Activated T-cell treated with anti-CD3 and anti-CD28 coated beads, Interleukin-2, amount 50 U/mL, for 72 hours (primary cell): ENCODE measurements around the gene TMC3. TPM values are rescaled to one million over a fixed set of nuclear protein-coding genes. Genes with fewer than 3 reads are reported as not detected.

ENCODE experiments used
- ATAC-seq, 2 donors: fragments of 150-1000 bp; cut with Tn5 transposase; replicated peaks in 1 of 2; 2 replicates each; pipeline ENCODE4 v1.10.0; 2021; ENCODE audit warnings: moderate library complexity in 2 of 2, mild to moderate bottlenecking in 1 of 2
- DNase-seq, 2 donors: peaks; one replicate each; pipeline ENCODE4 v3.0.0; 2021 to 2022; ENCODE audit warnings: mixed read lengths in 1 of 2
- H3K27ac Mint-ChIP-seq: one replicate; pipeline ENCODE4 v1.8.0; 2022; ENCODE audit warnings: mild to moderate bottlenecking, moderate library complexity, mixed read lengths
- H3K27me3 Mint-ChIP-seq: one replicate; pipeline ENCODE4 v1.8.0; 2022; ENCODE audit warnings: low read depth, mixed read lengths
- H3K36me3 Mint-ChIP-seq, 2 donors: one replicate each; pipeline ENCODE4 v1.8.0; 2022; ENCODE audit warnings: mixed read lengths in 2 of 2, mild to moderate bottlenecking in 1 of 2; ENCODE audit not compliant: insufficient read depth in 2 of 2
- H3K4me1 Mint-ChIP-seq: one replicate; pipeline ENCODE4 v1.8.0; 2022; ENCODE audit warnings: low read depth, mixed read lengths
- H3K4me3 Mint-ChIP-seq, 2 donors: one replicate each; pipeline ENCODE4 v1.8.0; 2022; ENCODE audit warnings: mild to moderate bottlenecking in 2 of 2, mixed read lengths in 2 of 2, moderate library complexity in 2 of 2
- H3K9me3 Mint-ChIP-seq, 2 donors: one replicate each; pipeline ENCODE4 v1.8.0; 2022; ENCODE audit warnings: mixed read lengths in 2 of 2
- total RNA-seq, 2 donors: library from RNA; stranded (reverse); gene quantifications; one replicate each; pipeline ENCODE4 v1.2.3, GENCODE V29; 2022

Gene TMC3
- total RNA-seq, 2 donors from 2014 or later = not detected

DNA sequence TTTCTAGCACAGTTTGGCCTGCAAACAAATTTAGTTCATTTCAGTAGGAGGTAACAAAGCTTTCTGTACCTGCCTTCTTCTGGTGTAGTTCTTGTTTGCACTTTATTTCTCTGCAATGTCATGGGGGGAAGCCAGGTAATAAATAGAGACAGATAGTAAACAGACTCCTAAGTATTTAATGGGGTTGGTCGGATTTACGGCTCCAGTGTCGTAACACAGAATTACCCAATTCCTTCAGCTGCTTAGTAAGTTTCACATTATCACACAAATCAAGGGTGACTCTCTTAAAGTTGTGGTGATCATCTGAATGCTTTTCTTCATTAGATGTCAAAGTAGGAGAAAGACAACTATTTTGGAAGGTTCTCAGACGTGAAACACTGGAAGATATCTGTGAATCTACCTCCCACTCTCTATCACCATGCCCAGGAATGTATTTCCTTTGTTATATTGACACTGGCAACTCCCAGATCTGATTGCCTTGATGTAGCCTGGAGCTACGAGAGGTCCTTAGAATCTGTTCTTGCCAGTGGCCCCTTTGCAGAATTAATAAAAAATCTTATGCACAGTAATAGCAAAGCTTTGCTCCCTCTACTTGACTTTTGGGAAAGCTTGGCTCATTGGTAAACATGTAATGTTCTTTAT lies 25.0 kb upstream of the TMC3 start:
- no peak for DNase-seq
- H3K27ac Mint-ChIP-seq = no peak overlapping the region

DNA sequence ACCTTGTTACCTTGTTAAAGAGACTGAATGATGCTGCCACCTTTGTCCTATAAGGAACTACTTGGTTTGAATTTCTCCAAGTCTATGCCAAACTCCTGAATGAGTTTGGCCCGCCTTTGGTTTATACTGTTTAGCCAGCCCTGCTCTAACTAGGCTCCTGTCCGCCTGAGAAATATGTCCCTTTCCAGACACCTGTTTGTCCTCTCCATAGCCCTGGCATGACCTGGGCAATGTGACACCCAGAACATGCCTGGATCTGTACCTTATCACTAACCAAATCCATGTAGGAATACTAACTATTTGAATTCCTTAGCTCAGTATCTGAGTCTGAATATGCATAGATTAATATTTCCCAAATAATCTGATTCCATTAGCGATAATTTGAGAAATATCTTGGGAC lies 24.4 kb upstream of the TMC3 start:
- H3K4me1 Mint-ChIP-seq = no peaks in the 10 kb centered on the region
- ATAC-seq = no peak
- no peak overlapping the region for H3K27ac Mint-ChIP-seq

More for the DNA sequence above, 25.0 kb upstream of the TMC3 start:
- H3K4me1 Mint-ChIP-seq = no peaks in the 10 kb centered on the region
- ATAC-seq = no peak
- H3K4me3 Mint-ChIP-seq = no peak overlapping the region
- H3K9me3 Mint-ChIP-seq = no peaks in the 10 kb centered on the region
- H3K27me3 Mint-ChIP-seq = no peaks in the 10 kb centered on the region
- H3K36me3 Mint-ChIP-seq = no peaks in the 10 kb centered on the region

DNA sequence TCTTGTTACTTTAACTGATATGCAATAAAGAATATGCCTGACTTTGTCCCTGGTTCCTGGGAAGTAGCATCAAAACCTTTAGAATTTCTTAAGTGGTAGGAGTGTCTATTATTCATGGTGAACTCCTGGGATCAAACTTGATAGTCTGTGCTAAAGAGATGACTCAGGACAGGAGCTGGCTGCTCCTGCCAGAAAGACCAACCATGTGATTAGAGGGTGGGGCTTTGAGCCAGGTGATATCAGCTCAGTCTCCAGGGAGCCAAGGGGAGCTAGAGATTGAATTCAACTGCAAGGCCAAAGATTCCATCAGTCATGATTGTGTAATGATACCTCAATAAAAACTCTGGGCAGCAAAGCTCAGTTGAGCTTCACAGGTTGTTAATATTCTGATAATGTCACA lies 20.6 kb upstream of the TMC3 start:
- Mint-ChIP-seq H3K27me3 (no peaks in the 10 kb centered on the region), H3K4me3 (no peak overlapping the region), H3K27ac (no peak overlapping the region), H3K9me3 (no peaks in the 10 kb centered on the region), H3K36me3 (no peaks in the 10 kb centered on the region), H3K4me1 (no peaks in the 10 kb centered on the region)
- ATAC-seq (no peak), DNase-seq (no peak)

More for the DNA sequence above, 24.4 kb upstream of the TMC3 start:
- Mint-ChIP-seq H3K27me3 (no peaks in the 10 kb centered on the region), H3K4me3 (no peak overlapping the region), H3K36me3 (no peaks in the 10 kb centered on the region), H3K9me3 (no peaks in the 10 kb centered on the region)
- DNase-seq = no peak

DNA sequence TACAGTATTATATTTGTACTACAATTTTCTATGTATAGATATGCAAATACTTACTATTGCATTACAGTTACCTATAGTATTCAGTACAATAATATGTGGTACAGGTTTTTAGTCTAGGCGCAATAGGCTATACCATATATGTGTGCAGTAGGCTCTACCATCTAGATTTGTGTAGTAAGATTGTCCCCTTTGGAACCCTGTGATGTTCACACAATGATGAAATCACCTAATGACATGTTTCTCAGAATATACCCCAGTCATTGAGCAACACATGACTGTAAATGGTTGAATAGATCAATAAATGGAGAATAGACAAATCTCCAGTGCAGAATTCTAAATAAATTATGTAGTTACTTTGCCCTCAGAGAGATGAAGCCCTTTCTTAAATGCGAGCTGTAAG lies 17.6 kb upstream of the TMC3 start:
- Mint-ChIP-seq H3K36me3 (no peaks in the 10 kb centered on the region), H3K9me3 (no peaks in the 10 kb centered on the region), H3K4me1 (no peaks in the 10 kb centered on the region), H3K4me3 (no peak overlapping the region), H3K27ac (no peak overlapping the region), H3K27me3 (no peaks in the 10 kb centered on the region)
- no peak for DNase-seq
- ATAC-seq = no peak

DNA sequence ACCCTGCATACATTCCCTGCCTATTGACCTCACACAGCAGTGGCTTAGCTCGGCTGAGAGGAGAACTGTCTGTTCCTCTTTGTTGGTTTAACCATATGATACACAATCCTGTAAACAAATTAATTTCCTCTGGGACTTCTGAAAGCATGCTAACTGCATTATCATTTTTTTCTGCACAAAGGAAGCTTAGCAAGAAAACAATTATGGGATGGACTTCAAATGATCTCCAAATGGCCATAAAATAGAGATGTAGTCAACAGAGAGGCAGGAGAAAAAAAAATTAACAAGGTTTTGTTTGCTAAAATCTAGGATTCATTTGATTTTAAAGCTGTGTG lies 14.4 kb upstream of the TMC3 start:
- no peaks in the 10 kb centered on the region for H3K9me3 Mint-ChIP-seq
- no peak overlapping the region for H3K4me3 Mint-ChIP-seq
- ATAC-seq = no peak

DNA sequence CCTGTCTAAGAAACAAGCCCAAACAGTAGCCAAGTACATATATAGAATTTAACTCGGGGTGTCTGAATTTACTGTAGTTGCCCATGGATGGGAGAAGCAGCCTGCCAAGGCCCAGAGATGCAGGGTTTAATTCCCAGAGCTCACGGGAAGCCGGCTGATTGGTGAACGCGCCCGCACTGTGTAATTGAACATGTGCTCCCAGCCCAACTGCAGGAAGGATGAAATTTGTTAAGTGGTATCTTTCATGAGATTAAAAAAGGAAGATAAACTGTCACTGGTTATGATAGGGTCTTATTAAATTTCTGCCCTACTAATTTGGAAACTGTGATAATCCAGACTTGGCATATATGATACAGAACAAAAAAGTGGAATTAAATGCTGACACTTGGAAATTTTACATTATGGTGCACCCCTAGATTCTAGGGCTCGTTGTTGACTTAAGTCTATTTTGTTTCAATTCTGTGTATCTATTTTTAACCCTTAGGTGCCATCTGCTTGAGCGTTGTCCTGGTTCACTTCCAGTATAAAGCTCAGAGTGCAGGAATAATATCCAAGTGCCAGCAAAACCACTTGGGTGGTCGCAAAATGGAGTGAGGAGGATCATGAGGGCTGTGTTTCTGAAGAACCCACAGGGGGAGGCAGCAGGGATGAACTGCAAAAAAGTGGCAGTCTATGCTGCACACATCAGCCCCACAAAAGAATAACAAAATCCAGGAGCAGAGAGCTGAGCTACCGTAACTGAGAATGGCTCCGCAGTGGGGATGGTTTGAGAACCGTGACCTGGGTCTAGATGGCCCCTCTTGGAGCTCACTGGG lies 13.8 kb upstream of the TMC3 start:
- ATAC-seq = no peak
- no peaks in the 10 kb centered on the region for H3K4me1 Mint-ChIP-seq
- no peaks in the 10 kb centered on the region for H3K9me3 Mint-ChIP-seq

More for the DNA sequence above, 14.4 kb upstream of the TMC3 start:
- H3K36me3 Mint-ChIP-seq = peaks cover 0 to 1% of the 10 kb centered on the region in 2 donors
- H3K27ac Mint-ChIP-seq = no peak overlapping the region
- no peaks in the 10 kb centered on the region for H3K4me1 Mint-ChIP-seq
- H3K27me3 Mint-ChIP-seq = no peaks in the 10 kb centered on the region
- DNase-seq = no peak

DNA sequence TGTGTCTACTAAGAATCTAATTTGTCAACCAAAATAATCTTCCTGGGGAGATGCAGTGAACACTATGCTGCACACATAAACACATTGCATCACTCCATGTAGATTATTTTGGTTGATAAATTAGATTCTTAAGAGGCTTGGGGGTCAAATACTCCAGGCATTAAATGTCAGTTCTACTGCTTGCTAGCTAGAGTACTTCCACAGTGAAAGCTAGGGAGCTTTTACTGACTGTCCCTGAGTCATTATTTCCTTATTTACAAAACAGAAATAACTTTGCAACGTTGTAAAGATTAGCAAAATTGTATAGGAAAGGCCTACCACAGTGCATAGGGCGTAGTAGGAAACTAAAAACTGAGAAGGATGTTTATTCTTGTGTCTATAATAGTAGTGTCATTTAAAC lies 12.9 kb upstream of the TMC3 start:
- DNase-seq (no peak), ATAC-seq (no peak)
- Mint-ChIP-seq H3K9me3 (no peaks in the 10 kb centered on the region), H3K27ac (no peak overlapping the region), H3K4me3 (no peak overlapping the region), H3K36me3 (peaks cover 0 to 1% of the 10 kb centered on the region in 2 donors), H3K27me3 (no peaks in the 10 kb centered on the region), H3K4me1 (no peaks in the 10 kb centered on the region)

More for the DNA sequence above, 13.8 kb upstream of the TMC3 start:
- H3K4me3 Mint-ChIP-seq = no peak overlapping the region
- H3K36me3 Mint-ChIP-seq = peaks cover 0 to 1% of the 10 kb centered on the region in 2 donors
- H3K27ac Mint-ChIP-seq = no peak overlapping the region
- no peak for DNase-seq
- H3K27me3 Mint-ChIP-seq = no peaks in the 10 kb centered on the region

DNA sequence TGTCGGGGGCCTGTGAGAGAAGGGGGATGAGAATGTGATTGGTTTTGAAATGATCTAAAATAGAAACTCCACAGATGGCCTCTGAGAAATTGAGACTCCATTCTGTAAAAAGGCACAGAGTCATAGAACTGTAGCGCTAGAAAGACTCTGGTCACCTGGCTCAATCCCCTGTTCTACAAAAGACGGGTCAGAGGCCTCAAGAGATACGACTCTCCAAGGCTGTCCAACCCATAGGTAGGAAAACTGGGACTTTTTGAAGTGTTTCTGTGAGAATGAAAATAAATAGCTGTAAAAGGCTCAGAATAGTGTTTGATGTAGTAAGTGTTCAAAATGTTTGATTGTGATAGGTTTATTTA lies 11.7 kb upstream of the TMC3 start:
- DNase-seq (no peak), ATAC-seq (no peak)
- H3K36me3 Mint-ChIP-seq = peaks cover 0 to 1% of the 10 kb centered on the region in 2 donors
- no peaks in the 10 kb centered on the region for H3K4me1 Mint-ChIP-seq
- no peaks in the 10 kb centered on the region for H3K27me3 Mint-ChIP-seq
- peaks cover 0 to 3% of the 10 kb centered on the region in 2 donors for H3K9me3 Mint-ChIP-seq
- H3K4me3 Mint-ChIP-seq = no peak overlapping the region
- no peak overlapping the region for H3K27ac Mint-ChIP-seq

DNA sequence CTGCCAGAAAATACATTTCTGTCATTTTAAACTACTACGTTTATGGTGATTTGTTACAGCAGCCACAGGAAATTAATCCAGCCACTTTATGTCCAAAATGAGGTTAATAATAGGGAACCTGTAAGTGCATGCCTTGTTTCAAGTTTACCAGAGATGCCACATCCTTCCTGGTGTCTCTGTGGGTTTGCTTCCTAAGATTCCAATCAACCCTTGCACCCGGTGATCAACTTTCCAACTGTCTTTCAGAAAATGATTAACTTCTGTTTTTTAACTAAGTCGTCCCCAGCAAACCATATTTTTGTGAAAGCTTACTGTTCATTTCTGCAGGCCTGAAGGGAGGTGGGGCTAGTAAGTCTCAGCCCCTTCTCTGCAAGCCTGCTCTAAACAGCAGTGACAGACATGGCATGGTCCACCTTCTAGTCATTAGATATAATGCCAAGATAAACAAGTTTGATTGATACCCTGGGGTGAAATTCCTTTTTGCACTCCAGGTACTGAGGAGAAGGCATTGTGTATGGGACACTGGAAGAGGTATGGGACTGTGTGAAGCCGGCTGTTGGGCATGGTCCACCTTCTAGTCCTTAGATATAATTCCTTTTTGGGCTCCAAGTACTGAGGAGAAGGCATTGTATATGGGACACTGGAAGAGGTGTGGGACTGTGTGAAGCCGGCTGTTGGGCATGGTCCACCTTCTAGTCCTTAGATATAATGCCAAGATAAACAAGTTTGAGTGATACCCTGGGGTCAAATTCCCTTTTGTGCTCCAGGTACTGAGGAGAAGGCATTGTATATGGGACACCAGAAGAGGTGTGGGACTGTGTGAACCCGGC lies 11.1 kb upstream of the TMC3 start:
- H3K9me3 Mint-ChIP-seq = peaks cover 0 to 3% of the 10 kb centered on the region in 2 donors
- no peaks in the 10 kb centered on the region for H3K27me3 Mint-ChIP-seq
- H3K27ac Mint-ChIP-seq = no peak overlapping the region
- ATAC-seq = no peak
- peaks cover 0 to 1% of the 10 kb centered on the region in 2 donors for H3K36me3 Mint-ChIP-seq
- no peak overlapping the region for H3K4me3 Mint-ChIP-seq
- no peaks in the 10 kb centered on the region for H3K4me1 Mint-ChIP-seq
- no peak for DNase-seq

DNA sequence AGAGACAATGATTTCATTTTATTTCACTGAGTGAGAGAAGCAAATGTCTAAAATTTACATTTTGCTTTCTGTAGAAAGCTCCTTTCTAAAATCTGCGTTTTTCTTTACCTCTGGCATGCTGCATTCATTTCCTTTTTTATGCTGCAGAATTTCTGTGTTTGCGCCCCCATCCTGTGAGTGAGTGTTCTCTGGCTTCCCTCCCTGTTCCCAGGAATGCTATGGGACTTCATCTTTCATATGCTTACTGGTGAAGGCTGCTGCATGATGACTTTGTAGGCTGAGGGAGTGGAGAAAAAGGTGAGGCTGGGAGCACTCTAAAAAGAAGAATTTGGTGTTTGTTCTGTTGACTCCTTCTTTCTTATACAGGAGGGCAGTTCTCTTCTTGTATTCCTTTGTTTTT lies 7.7 kb upstream of the TMC3 start:
- Mint-ChIP-seq H3K27ac (no peak overlapping the region), H3K4me1 (no peaks in the 10 kb centered on the region), H3K4me3 (no peak overlapping the region), H3K36me3 (peaks cover 0 to 1% of the 10 kb centered on the region in 2 donors), H3K9me3 (peaks cover 0 to 3% of the 10 kb centered on the region in 2 donors), H3K27me3 (no peaks in the 10 kb centered on the region)
- no peak for DNase-seq
- no peak for ATAC-seq

DNA sequence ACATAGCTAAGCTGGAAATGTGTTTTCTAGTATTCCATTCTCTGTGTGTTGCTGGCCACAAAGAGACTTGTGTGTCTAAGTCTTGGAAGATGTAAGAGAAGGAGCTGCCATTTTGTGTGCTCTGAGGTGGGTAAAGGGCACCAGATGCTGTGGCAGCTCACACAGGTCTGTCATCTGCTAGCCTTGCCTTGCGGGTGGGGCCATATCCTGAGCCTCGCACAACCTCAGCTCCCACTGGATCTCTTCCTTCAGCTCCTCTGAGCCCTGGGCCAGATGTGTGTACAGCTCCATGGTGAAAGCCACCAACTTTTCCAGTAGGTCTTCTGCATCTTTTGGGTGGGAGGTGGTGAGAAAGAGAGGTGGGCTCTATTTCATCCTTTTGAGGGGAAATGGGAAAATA lies 6.7 kb upstream of the TMC3 start:
- H3K36me3 Mint-ChIP-seq = peaks cover 0 to 1% of the 10 kb centered on the region in 2 donors
- DNase-seq (no peak), ATAC-seq (no peak)
- no peaks in the 10 kb centered on the region for H3K4me1 Mint-ChIP-seq
- no peak overlapping the region for H3K4me3 Mint-ChIP-seq
- H3K9me3 Mint-ChIP-seq = peaks cover 0 to 3% of the 10 kb centered on the region in 2 donors
- H3K27me3 Mint-ChIP-seq = no peaks in the 10 kb centered on the region
- no peak overlapping the region for H3K27ac Mint-ChIP-seq

DNA sequence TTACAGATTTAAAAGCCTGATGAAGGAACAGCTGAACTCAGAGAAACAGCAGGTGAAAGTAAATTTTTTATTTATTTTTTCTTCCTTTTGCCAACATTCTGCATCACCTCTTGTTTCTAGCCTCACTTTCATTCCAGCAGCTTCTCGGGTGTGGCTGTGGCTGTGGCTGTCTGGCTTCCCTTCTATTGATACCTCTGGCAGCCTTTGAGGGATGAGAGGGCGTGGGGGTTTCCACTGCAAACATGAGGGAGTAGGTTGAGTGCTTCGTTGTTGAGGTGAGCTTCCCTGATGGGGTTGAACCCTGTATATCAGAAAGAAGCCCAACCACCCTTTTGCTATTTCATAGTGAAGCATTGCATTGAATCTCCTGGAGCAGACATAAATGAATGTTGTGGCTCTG lies 6.2 kb upstream of the TMC3 start:
- Mint-ChIP-seq H3K36me3 (peaks cover 0 to 1% of the 10 kb centered on the region in 2 donors), H3K4me1 (no peaks in the 10 kb centered on the region), H3K27ac (no peak overlapping the region), H3K27me3 (no peaks in the 10 kb centered on the region), H3K9me3 (peaks cover 0 to 3% of the 10 kb centered on the region in 2 donors), H3K4me3 (no peak overlapping the region)
- ATAC-seq (no peak), DNase-seq (no peak)

DNA sequence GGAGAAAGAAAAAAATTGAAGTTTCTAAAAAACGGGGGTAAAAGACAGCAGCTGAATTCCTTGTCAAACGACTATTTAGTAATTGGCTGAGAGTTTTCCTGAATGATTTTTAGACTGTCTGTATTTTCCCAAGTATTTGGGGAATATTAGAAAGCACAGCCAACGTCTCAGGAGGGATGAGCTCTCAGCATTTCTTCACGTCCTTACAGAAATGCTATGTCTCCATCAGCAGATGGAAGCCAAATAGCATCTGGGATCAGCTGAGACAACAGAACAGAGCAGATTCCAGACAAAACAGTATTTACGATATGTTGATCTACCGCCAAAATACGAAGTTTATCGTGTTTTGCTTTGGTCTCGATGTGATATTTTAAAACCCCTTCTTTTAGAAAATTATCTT lies 5.3 kb upstream of the TMC3 start:
- peaks cover 0 to 3% of the 10 kb centered on the region in 2 donors for H3K9me3 Mint-ChIP-seq
- peaks cover 0 to 1% of the 10 kb centered on the region in 2 donors for H3K36me3 Mint-ChIP-seq
- no peak overlapping the region for H3K27ac Mint-ChIP-seq
- ATAC-seq (no peak), DNase-seq (no peak)
- no peaks in the 10 kb centered on the region for H3K27me3 Mint-ChIP-seq
- H3K4me3 Mint-ChIP-seq = no peak overlapping the region
- H3K4me1 Mint-ChIP-seq = no peaks in the 10 kb centered on the region
